Thoracic aorta (tissue), 2 donors: ENCODE results near the gene TULP4. TPM values are rescaled to one million over a fixed set of nuclear protein-coding genes. Genes with fewer than 3 reads are reported as not detected.

Experiments used
- ATAC-seq: fragments of 150-250 bp; one replicate; pipeline ENCODE4 v1.8.0; 2017; ENCODE audit warnings: low read depth; ENCODE audit not compliant: insufficient number of reproducible peaks, low FRiP score
- DNase-seq: peaks from one replicate; pipeline ENCODE4 v3.0.0-alpha.2; 2020; ENCODE audit warnings: low spot score
- H3K27ac ChIP-seq, 2 donors: fragments of 200-600 bp; sonication (generic); 1 replicate in 1 of 2; 2 replicates in 1 of 2; pipeline ENCODE4 v1.5.1; 2016; ENCODE audit warnings: mild to moderate bottlenecking in 2 of 2, moderate library complexity in 2 of 2
- H3K27me3 ChIP-seq: fragments of 200-600 bp; sonication (generic); replicated peaks from 2 replicates; pipeline ENCODE4 v1.6.0; 2016; ENCODE audit warnings: mild to moderate bottlenecking; ENCODE audit not compliant: insufficient read depth
- H3K36me3 ChIP-seq: fragments of 200-600 bp; sonication (generic); one replicate; pipeline ENCODE4 v1.5.1; 2016
- H3K4me1 ChIP-seq, 2 donors: fragments of 200-600 bp; sonication (generic); 1 replicate in 1 of 2; 2 replicates in 1 of 2; pipeline versions ENCODE4 v1.5.1 to v1.6.0; 2016; ENCODE audit warnings: low read depth in 2 of 2, mild to moderate bottlenecking in 1 of 2; ENCODE audit not compliant: control insufficient read depth in 1 of 2
- H3K4me3 ChIP-seq: fragments of 200-600 bp; sonication (generic); 2 replicates; pipeline ENCODE4 v1.5.1; 2016; ENCODE audit warnings: mild to moderate bottlenecking
- H3K9me3 ChIP-seq: fragments of 200-600 bp; sonication (generic); 2 replicates; pipeline ENCODE4 v1.5.1; 2016
- total RNA-seq, 2 donors: library from RNA; depleted of rRNA; stranded (reverse); fragments of >200 nt; gene quantifications; one replicate each; pipeline versions ENCODE4 v1.1.0 to v1.2.3, GENCODE V29; 2016
- TF ChIP-seq, protein P1 (sequence below): fragments of 200-600 bp; sonication (generic); IDR thresholded peaks from one replicate; pipeline ENCODE4 v1.5.1; 2019; ENCODE audit warnings: antibody characterized with exemption

Gene TULP4
- total RNA-seq, 2 donors from 2014 or later: 75.5 to 189 TPM

GRCh38 chr6:158506601-158507000 is 194.3 kb downstream of the TULP4 start:
- TF ChIP-seq, protein P1, sequence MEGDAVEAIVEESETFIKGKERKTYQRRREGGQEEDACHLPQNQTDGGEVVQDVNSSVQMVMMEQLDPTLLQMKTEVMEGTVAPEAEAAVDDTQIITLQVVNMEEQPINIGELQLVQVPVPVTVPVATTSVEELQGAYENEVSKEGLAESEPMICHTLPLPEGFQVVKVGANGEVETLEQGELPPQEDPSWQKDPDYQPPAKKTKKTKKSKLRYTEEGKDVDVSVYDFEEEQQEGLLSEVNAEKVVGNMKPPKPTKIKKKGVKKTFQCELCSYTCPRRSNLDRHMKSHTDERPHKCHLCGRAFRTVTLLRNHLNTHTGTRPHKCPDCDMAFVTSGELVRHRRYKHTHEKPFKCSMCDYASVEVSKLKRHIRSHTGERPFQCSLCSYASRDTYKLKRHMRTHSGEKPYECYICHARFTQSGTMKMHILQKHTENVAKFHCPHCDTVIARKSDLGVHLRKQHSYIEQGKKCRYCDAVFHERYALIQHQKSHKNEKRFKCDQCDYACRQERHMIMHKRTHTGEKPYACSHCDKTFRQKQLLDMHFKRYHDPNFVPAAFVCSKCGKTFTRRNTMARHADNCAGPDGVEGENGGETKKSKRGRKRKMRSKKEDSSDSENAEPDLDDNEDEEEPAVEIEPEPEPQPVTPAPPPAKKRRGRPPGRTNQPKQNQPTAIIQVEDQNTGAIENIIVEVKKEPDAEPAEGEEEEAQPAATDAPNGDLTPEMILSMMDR: no peak
- Histone ChIP-seq H3K4me3 (no peak overlapping the region), H3K36me3 (peaks cover 6% of the 10 kb centered on the region), H3K9me3 (no peaks in the 10 kb centered on the region), H3K27me3 (no peaks in the 10 kb centered on the region), H3K4me1 (no peaks in the 10 kb centered on the region), H3K27ac (no peak overlapping the region)
- ATAC-seq (no peak), DNase-seq (no peak)

- DNase-seq: no peak
- H3K4me1 ChIP-seq: no peaks in the 10 kb centered on the region
- H3K27me3 ChIP-seq: no peaks in the 10 kb centered on the region
- H3K36me3 ChIP-seq: peaks cover 6% of the 10 kb centered on the region
- ATAC-seq: no peak
- no peak overlapping the region for H3K27ac ChIP-seq
- TF ChIP-seq, protein P1: no peak
- H3K9me3 ChIP-seq: no peaks in the 10 kb centered on the region
- no peak overlapping the region for H3K4me3 ChIP-seq
Observed at GRCh38 chr6:158507174-158507573, 194.9 kb downstream of the TULP4 start.

GRCh38 chr6:158508450-158508849 is 196.2 kb downstream of the TULP4 start:
- TF ChIP-seq, protein P1: no peak
- no peak overlapping the region for H3K27ac ChIP-seq
- H3K27me3 ChIP-seq: no peaks in the 10 kb centered on the region
- H3K4me3 ChIP-seq: no peak overlapping the region
- H3K4me1 ChIP-seq: no peaks in the 10 kb centered on the region
- H3K9me3 ChIP-seq: no peaks in the 10 kb centered on the region
- peaks cover 6% of the 10 kb centered on the region for H3K36me3 ChIP-seq
- ATAC-seq: no peak
- no peak for DNase-seq

- Histone ChIP-seq H3K9me3 (no peaks in the 10 kb centered on the region), H3K27ac (no peak overlapping the region), H3K4me1 (no peaks in the 10 kb centered on the region), H3K27me3 (no peaks in the 10 kb centered on the region), H3K36me3 (peaks cover 6% of the 10 kb centered on the region), H3K4me3 (no peak overlapping the region)
- ATAC-seq (no peak), DNase-seq (no peak)
- TF ChIP-seq, protein P1: no peak
Observed at GRCh38 chr6:158509465-158509864, 197.2 kb downstream of the TULP4 start.

- Histone ChIP-seq H3K27me3 (no peaks in the 10 kb centered on the region), H3K27ac (no peak overlapping the region)
- no peak for ATAC-seq
Observed at GRCh38 chr6:158512809-158513208, 200.5 kb downstream of the TULP4 start.

More at GRCh38 chr6:158512809-158513208, 200.5 kb downstream of the TULP4 start:
- Histone ChIP-seq H3K36me3 (no peaks in the 10 kb centered on the region), H3K4me1 (no peaks in the 10 kb centered on the region), H3K4me3 (no peak overlapping the region), H3K9me3 (no peaks in the 10 kb centered on the region)
- no peak for DNase-seq
- TF ChIP-seq, protein P1: no peak
